Activated T-helper 1 cell treated with anti-CD3 and anti-CD28 coated beads, Interleukin-12 subunit alpha, Interleukin-12 subunit beta, Interleukin-2, Interleukin-4 antibody, amounts not matched to agents 30 ng/mL and 10 ng/mL and 1 ng/mL, durations not matched to agents 14 hours and 24 hours and 36 hours (primary cell): ENCODE data around the gene ALDH7A1. TPM values are rescaled to one million over a fixed set of nuclear protein-coding genes. Genes with fewer than 3 reads are reported as not detected.

Experiments
- DNase-seq: peaks from one replicate; pipeline ENCODE4 v3.0.0; 2021; ENCODE audit warnings: low spot score
- H3K27ac Mint-ChIP-seq: one replicate; pipeline ENCODE4 v1.8.0; 2021; ENCODE audit warnings: mild to moderate bottlenecking, mixed read lengths
- H3K27me3 Mint-ChIP-seq: one replicate; pipeline ENCODE4 v1.8.0; 2022; ENCODE audit warnings: mild to moderate bottlenecking, moderate library complexity, mixed read lengths; ENCODE audit not compliant: insufficient read depth
- H3K36me3 Mint-ChIP-seq: one replicate; pipeline ENCODE4 v1.8.0; 2021; ENCODE audit warnings: low read depth, mixed read lengths
- H3K4me1 Mint-ChIP-seq: one replicate; pipeline ENCODE4 v1.8.0; 2021; ENCODE audit warnings: low read depth, mixed read lengths
- H3K4me3 Mint-ChIP-seq: one replicate; pipeline ENCODE4 v1.8.0; 2021; ENCODE audit warnings: mild to moderate bottlenecking, moderate library complexity, mixed read lengths
- H3K9me3 Mint-ChIP-seq: one replicate; pipeline ENCODE4 v1.8.0; 2021; ENCODE audit warnings: mixed read lengths
- intact Hi-C: fragments of 100-400 bp; cut with micrococcal nuclease; formaldehyde crosslinking; loops from one replicate; pipeline ENCODE4 v1.15.1; 2024
- total RNA-seq: library from RNA; stranded (reverse); gene quantifications from 2 replicates; pipeline ENCODE4 v1.2.3, GENCODE V29; 2022

Gene ALDH7A1
- total RNA-seq, 1 donor from 2014 or later = 0.70 TPM

DNA sequence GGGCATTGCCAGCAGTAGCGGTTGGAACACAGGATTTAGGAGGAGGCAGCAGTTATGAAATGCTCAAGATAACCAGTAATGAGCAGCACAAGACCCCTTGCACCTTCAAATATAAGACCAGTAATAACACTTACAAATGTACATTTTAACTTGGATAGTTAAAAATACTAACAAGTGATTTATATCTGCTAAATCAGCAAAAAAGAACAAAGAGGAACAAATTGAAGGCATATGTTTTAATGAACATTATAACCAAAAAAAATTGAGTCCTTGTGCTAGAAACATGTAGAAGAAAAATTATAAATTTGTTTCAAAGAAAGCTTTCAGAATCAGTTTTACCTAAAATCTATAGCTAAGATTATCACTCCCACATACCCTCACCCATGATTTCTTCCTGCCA is 52.0 kb downstream of the ALDH7A1 start:
- H3K36me3 Mint-ChIP-seq = no peaks in the 10 kb centered on the region
- H3K27me3 Mint-ChIP-seq = peaks cover 2% of the 10 kb centered on the region
- no peaks in the 10 kb centered on the region for H3K4me1 Mint-ChIP-seq
- no peak overlapping the region for H3K27ac Mint-ChIP-seq
- intact Hi-C loops = no loop called here
- no peak for DNase-seq
- no peaks in the 10 kb centered on the region for H3K9me3 Mint-ChIP-seq
- H3K4me3 Mint-ChIP-seq = no peak overlapping the region

DNA sequence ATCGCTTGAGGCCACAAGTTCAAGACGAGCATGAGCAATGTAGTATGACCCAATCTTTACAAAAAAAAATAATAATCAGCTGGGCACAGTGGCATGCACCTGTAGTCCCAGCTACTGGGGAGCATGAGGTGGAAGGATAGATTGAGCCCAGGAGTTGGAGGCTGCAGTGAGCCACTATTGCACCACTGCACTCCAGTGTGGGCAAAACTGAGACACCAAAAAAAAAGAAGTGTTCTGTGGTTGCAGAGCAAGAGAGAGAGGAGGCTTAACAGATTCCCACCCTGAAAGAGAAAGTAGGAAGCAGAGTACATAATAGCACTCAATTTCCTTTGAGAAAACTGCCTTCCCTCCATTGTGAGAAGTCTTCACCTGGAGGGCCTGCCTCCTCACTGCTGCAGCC is 52.6 kb downstream of the ALDH7A1 start:
- H3K27ac Mint-ChIP-seq = no peak overlapping the region
- intact Hi-C loops = no loop called here
- H3K4me1 Mint-ChIP-seq = no peaks in the 10 kb centered on the region
- H3K4me3 Mint-ChIP-seq = no peak overlapping the region
- H3K9me3 Mint-ChIP-seq = no peaks in the 10 kb centered on the region
- no peaks in the 10 kb centered on the region for H3K36me3 Mint-ChIP-seq
- H3K27me3 Mint-ChIP-seq = peaks cover 2% of the 10 kb centered on the region
- DNase-seq = no peak

DNA sequence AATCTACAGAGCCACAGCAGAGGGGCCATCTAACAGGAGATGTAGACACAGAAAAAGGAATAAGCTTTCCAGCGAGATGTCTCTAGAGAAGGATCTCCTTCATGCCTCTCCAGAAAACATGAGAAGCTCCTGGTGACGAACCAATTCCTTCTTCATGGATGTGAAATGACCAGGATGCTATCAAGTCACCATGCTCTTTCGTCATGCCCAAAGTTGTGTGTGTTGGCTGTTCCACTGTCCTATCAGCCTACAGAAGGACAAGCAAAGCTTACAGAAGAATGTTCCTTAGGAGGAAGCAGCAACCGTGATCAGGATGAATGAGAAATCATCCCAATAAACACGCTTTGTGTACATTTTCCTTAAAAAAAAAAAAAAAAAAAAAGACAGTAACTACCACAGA is 54.4 kb downstream of the ALDH7A1 start:
- H3K4me1 Mint-ChIP-seq = no peaks in the 10 kb centered on the region
- H3K9me3 Mint-ChIP-seq = no peaks in the 10 kb centered on the region
- H3K36me3 Mint-ChIP-seq = no peaks in the 10 kb centered on the region
- no peak overlapping the region for H3K4me3 Mint-ChIP-seq
- intact Hi-C loops = no loop called here
- H3K27me3 Mint-ChIP-seq = peaks cover 2% of the 10 kb centered on the region
- DNase-seq = no peak
- no peak overlapping the region for H3K27ac Mint-ChIP-seq

DNA sequence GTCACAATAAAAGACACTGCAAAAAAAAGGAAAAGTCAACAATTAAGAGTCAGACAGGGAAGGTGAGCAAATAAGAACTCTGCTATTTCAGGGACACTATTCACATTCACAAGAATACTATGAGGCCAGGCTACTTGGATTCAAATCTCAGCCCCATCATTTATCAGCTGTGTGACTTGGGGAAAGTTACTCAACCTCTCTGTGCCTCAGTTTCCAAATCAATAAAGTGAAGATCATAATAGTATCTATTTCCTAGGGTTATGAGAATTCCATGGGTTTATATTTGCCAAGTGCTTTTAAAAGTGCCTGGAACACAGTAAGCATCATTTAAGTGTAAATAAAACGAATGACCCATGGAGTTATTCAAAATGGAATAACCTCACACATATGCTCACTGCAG is 56.4 kb downstream of the ALDH7A1 start:
- Mint-ChIP-seq H3K36me3 (no peaks in the 10 kb centered on the region), H3K4me1 (no peaks in the 10 kb centered on the region), H3K27ac (no peak overlapping the region), H3K27me3 (peaks cover 2% of the 10 kb centered on the region), H3K4me3 (no peak overlapping the region), H3K9me3 (no peaks in the 10 kb centered on the region)
- intact Hi-C loops = loop anchor here (2.0 kb wide), 1 partner anchor 62 kb away; the partner anchor contains the start of gene PHAX
- DNase-seq = no peak

DNA sequence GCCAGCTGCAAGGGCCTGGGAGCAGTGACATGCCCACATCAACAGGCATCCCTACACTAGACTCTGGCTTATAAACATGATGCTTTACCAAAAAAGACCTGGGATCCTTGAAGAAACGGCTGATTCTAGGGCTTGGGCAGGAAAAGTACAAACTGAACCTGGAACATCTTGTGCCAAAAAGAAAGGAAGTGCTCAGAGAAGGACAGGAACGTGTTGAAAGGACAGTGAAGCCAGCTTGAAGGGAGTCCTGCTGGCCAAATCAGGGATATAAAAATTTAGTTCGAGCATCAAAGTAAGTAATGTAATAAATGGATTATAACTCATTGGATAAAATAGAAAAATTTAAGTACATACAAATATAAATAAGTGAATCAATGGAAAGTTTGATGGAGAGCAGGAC is 58.1 kb downstream of the ALDH7A1 start:
- intact Hi-C loops = no loop called here
- no peak overlapping the region for H3K4me3 Mint-ChIP-seq
- peaks cover 2% of the 10 kb centered on the region for H3K27me3 Mint-ChIP-seq
- H3K36me3 Mint-ChIP-seq = no peaks in the 10 kb centered on the region
- H3K4me1 Mint-ChIP-seq = no peaks in the 10 kb centered on the region
- no peaks in the 10 kb centered on the region for H3K9me3 Mint-ChIP-seq
- H3K27ac Mint-ChIP-seq = no peak overlapping the region
- DNase-seq = no peak

DNA sequence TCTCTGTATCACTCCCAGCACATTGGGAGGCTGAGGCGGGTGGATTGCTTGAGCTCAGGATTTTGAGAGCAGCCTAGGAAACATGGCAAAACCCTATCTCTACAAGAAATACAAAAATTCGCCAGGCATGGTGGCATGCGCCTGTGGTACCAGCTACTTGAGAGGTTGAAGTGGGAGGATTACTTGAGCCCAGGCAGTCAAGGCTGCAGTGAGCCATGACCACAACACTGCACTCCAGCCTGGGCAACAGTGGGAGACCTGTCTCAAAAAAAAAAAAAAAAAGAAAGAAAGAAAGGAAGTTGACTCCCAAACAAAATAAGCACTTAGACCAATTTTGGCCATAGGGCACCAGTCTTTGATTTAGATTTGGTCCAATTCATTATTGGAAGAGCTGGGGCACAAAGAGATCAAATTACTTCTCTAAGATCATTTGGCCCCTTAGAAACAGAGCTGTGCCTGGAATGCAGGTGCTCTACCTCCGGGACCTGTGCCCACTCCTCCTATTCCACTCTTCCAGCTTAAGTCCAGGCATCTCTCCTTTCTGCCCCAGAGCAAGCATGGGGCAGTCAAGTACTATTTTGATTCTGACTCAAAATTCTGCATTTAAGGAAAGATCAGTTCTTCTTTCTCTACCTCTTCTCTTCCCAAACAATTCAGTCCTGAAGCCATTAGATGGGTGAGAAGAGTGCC is 59.0 kb downstream of the ALDH7A1 start:
- intact Hi-C loops = no loop called here
- no peak overlapping the region for H3K27ac Mint-ChIP-seq
- H3K36me3 Mint-ChIP-seq = no peaks in the 10 kb centered on the region

DNA sequence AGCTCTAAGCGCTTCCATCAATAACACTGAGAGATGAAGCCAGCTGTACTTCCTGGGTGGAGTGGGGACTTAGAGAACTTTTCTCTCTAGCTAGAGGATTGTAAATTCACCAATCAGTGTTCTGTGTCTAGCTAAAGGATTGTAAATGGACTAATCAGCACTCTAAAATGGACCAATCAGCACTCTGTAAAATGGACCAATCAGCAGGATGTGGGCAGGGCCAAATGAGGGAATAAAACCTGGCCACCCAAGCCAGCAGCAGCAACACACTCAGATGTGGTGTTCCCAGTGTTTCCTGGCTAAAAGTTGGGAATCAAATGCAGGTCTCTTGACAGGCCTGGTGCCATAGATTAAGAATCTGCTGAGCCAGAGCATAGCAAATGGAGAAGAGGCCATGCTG is 60.5 kb downstream of the ALDH7A1 start:
- Mint-ChIP-seq H3K4me3 (no peak overlapping the region), H3K4me1 (no peaks in the 10 kb centered on the region), H3K36me3 (no peaks in the 10 kb centered on the region), H3K9me3 (no peaks in the 10 kb centered on the region), H3K27me3 (peaks cover 2% of the 10 kb centered on the region), H3K27ac (no peak overlapping the region)
- intact Hi-C loops = no loop called here
- no peak for DNase-seq

More for the DNA sequence above, 59.0 kb downstream of the ALDH7A1 start:
- no peaks in the 10 kb centered on the region for H3K4me1 Mint-ChIP-seq
- H3K9me3 Mint-ChIP-seq = no peaks in the 10 kb centered on the region
- no peak overlapping the region for H3K4me3 Mint-ChIP-seq
- H3K27me3 Mint-ChIP-seq = peaks cover 2% of the 10 kb centered on the region
- DNase-seq = no peak

DNA sequence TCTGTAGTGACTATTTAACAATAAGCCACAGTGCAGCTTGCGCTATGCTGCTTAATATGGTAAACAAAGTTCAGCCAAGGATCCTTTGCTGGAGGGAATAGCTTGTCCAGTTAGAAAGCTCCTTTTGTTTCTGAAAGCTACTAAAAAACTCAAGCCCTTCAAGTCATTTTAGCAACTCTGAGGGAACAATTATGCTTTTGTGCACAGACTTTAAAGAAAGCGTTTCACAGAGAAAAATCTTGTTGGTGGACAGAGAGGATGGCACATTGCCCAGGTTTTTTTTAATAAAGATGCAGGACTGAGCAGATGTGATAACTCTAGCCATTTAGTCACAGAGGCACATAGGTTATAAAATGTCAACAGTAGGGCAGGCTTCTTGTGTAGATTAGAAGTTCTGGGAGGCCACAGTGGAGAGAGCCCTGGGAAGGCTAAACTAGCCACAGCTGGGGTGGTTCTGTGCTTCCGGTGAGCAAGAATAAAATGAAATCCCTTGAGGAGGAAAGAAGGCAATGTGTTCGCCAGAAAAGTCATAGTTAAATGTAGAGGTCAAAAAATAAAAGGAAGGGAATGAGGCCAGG is 63.4 kb downstream of the ALDH7A1 start:
- intact Hi-C loops = no loop called here
- no peak for DNase-seq
- no peaks in the 10 kb centered on the region for H3K4me1 Mint-ChIP-seq
- H3K4me3 Mint-ChIP-seq = no peak overlapping the region
- no peak overlapping the region for H3K27ac Mint-ChIP-seq
- no peaks in the 10 kb centered on the region for H3K9me3 Mint-ChIP-seq
- H3K27me3 Mint-ChIP-seq = peaks cover 5% of the 10 kb centered on the region
- H3K36me3 Mint-ChIP-seq = no peaks in the 10 kb centered on the region

DNA sequence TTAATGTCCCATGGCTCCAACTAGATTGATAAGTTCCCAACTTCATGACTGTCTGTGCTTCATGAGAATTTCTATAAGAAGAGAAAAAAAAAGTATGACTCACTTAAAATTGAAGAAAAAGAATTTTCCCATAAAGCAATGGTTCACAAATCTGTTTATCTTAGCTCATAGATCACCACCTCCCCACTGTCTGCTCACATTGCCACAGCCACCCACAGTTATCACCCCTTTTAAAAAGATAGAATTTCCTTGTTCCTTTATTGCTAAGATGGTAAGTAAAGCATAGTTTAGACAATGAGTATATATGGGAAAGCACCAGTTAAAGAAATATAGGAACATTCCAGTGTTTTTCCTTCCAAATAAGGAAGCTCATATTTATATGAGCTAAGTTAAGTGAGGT is 67.1 kb downstream of the ALDH7A1 start:
- intact Hi-C loops = no loop called here
- H3K4me3 Mint-ChIP-seq = no peak overlapping the region
- H3K27me3 Mint-ChIP-seq = peaks cover 6% of the 10 kb centered on the region
- H3K4me1 Mint-ChIP-seq = no peaks in the 10 kb centered on the region
- DNase-seq = no peak
- H3K27ac Mint-ChIP-seq = no peak overlapping the region
- no peaks in the 10 kb centered on the region for H3K9me3 Mint-ChIP-seq
- no peaks in the 10 kb centered on the region for H3K36me3 Mint-ChIP-seq

DNA sequence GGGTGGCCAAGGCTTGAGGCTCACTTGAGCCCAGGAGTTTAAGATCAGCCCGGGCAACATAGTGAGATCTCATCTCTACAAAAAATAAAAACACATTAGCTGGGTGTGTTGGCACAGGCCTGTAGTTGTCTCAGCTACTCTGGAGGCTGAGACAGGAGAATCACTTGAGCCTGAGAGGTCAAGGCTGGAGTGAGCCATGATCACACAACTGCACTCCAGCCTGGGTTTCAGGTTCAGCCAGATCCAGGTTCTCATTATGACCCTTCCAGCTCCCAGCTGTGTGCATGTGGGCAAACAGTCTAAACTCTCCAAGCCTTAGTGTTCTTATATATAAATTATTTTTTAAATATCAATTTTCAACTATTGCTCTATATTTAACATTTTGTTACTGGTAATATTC is 67.9 kb downstream of the ALDH7A1 start:
- Mint-ChIP-seq H3K9me3 (no peaks in the 10 kb centered on the region), H3K4me1 (no peaks in the 10 kb centered on the region), H3K4me3 (no peak overlapping the region), H3K27ac (no peak overlapping the region), H3K27me3 (peaks cover 6% of the 10 kb centered on the region), H3K36me3 (no peaks in the 10 kb centered on the region)
- intact Hi-C loops = no loop called here
- DNase-seq = no peak

DNA sequence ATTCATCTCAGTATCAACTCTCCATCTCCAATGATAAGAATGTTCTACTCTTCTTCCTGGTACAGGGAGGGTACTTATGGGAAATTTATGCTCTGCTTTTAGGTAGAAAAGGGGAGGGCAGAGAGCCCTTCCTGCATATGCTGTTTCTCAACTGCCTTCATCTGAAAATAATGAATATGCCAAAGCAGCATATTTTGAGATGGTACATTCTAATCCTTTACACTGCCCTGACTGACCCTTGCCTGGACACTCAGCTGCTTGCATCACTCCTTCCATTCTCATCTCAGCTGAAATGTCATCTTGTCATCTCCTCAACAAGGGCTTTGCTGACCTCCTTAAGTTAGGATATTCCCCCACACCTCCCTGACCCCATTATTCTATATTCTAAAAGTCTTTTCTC is 68.5 kb downstream of the ALDH7A1 start:
- Mint-ChIP-seq H3K4me3 (no peak overlapping the region), H3K9me3 (no peaks in the 10 kb centered on the region), H3K4me1 (no peaks in the 10 kb centered on the region), H3K27ac (no peak overlapping the region), H3K27me3 (peaks cover 6% of the 10 kb centered on the region), H3K36me3 (no peaks in the 10 kb centered on the region)
- intact Hi-C loops = no loop called here
- DNase-seq = no peak

DNA sequence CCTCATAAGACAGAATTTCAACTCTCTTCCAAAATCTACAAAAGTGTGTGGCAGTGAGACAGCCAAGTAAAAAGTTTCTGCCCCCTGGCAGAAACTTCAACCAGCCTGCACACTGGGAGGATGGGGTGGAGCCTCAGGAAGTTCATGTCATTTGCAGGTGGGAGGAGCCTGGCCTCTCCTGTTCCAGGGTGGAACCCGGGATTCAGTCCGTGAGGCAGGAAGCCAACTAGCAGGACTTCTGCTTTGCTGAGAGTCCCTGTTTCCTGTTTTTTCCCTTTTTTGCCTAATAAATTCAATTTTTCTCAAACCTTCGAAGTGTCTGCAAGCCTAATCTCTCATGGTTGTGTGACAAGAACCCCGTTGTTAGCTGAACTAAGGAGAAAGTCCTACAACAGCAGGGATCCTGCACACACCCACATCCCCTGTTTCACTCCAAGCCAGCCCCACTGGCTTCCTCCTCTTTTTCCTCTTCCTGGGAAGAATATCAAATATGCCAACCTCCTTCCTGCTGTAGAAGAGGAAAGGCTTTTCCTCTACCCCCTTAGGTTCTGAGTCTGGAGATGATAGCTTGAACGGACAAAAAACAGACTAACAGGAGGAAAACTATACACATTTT is 69.3 kb downstream of the ALDH7A1 start:
- Mint-ChIP-seq H3K4me1 (no peaks in the 10 kb centered on the region), H3K9me3 (no peaks in the 10 kb centered on the region), H3K27me3 (peaks cover 6% of the 10 kb centered on the region), H3K4me3 (no peak overlapping the region), H3K36me3 (no peaks in the 10 kb centered on the region), H3K27ac (no peak overlapping the region)
- intact Hi-C loops = no loop called here
- no peak for DNase-seq

DNA sequence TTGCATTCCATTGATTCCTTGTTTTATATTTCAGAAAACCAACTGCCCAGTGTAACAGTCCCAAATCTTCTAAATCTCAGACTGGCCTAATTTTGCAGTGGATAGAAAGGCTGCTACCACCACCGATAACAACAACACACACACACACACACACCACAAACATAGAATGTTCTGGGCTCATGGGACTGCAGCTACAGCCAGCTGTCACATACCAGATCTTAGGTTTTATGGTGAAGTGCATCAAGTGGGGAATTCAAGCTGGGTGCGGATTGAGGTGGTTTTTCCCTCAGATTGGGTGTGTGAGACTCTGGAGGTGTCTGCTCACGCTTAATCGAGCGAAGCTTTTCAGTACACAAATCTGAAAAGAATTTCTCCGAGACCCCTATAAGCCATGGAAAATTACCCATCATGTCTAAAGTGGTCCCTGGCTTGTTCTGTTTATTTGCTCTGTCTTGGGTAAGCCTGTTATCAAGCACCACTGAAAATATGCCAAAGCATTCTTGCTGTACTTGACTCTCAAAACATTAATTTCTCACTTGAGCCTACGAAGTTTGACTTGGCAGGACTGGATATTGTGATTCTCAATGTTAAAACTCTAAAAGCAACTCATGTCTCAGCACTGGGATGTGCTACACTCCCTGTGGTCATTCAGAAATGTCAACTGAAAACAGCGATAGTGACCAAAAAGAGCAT is 71.1 kb downstream of the ALDH7A1 start:
- peaks cover 6% of the 10 kb centered on the region for H3K27me3 Mint-ChIP-seq
- DNase-seq = no peak
- H3K4me1 Mint-ChIP-seq = no peaks in the 10 kb centered on the region
- H3K36me3 Mint-ChIP-seq = no peaks in the 10 kb centered on the region
- intact Hi-C loops = no loop called here
- no peaks in the 10 kb centered on the region for H3K9me3 Mint-ChIP-seq
- H3K27ac Mint-ChIP-seq = no peak overlapping the region
- no peak overlapping the region for H3K4me3 Mint-ChIP-seq
